A549 (cell line): ENCODE measurements around the gene MUC6.

Experiments used
- EP300 ChIP-seq, 2 experiments: fragments of >200 bp; sonication (Bioruptor Twin); formaldehyde crosslinking; IDR thresholded peaks; 2 replicates in 1 of 2; 3 replicates in 1 of 2; pipeline ENCODE4 v1.6.1; 2016 to 2017
- HDAC2 ChIP-seq: fragments of 200-600 bp; sonication (generic); IDR thresholded peaks from 2 replicates; pipeline ENCODE4 v1.6.1; 2016
- HOXB13 ChIP-seq: fragments of 250-450 bp; sonication (Bioruptor Pico); IDR thresholded peaks from 2 replicates; pipeline ENCODE4 v1.5.0; 2020; ENCODE audit warnings: low read depth, mild to moderate bottlenecking, moderate library complexity
- MAFK ChIP-seq: fragments of 450-650 bp; IDR thresholded peaks from 2 replicates; pipeline ENCODE4 v1.6.1; 2014; ENCODE audit not compliant: partially characterized antibody
- RAD21 ChIP-seq, 2 experiments: fragments of >200 bp in 1 of 2; sonication (Bioruptor Twin) in 1 of 2; formaldehyde crosslinking in 1 of 2; IDR thresholded peaks in 1 of 2; conservative IDR thresholded peaks in 1 of 2; 2 replicates in 1 of 2; 3 replicates in 1 of 2; pipeline ENCODE4 v1.6.1; 2012 to 2018; ENCODE audit warnings: inconsistent platforms in 1 of 2
- RFX5 ChIP-seq: fragments of 450-650 bp; IDR thresholded peaks from 2 replicates; pipeline ENCODE4 v1.7.1; 2014; ENCODE audit warnings: antibody characterized with exemption, mild to moderate bottlenecking, moderate library complexity
- SREBF2 ChIP-seq: fragments of 450-650 bp; IDR thresholded peaks from 2 replicates; pipeline ENCODE4 v1.6.1; 2014; ENCODE audit warnings: mild to moderate bottlenecking, moderate library complexity
- TF ChIP-seq, protein P1 (sequence below): fragments of >200 bp; sonication (Bioruptor Twin); formaldehyde crosslinking; IDR thresholded peaks from 3 replicates; pipeline ENCODE4 v1.5.1; 2016
- TF ChIP-seq, protein P2 (sequence below): fragments of 150-350 bp; IDR thresholded peaks from 2 replicates; pipeline ENCODE4 v1.6.1; 2014; ENCODE audit warnings: low read depth, mild to moderate bottlenecking, low read length

DNA sequence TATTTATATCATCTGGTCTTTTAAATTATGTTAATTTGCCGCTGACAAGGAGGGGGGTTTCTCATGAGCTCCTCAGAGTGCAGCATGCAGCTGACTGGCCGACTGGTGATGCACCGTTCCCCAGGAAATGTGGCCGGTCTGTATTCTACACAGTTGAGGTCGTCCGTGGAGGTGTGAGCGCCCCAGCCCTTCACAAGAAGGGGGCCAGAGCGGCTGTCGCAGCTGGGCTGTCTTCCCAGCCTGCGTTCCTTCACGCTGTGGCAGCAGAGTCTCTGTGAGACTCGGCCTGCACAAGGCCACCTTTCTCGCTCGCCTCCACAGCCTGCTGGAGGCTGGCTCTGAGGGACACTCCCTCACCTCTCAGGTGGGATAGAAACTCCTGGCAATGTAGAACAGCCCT is 67.7 kb downstream of the MUC6 start:
- no peak for TF ChIP-seq MAFK
- TF ChIP-seq SREBF2 = no peak
- TF ChIP-seq RAD21 (conservative IDR thresholded peaks at IDR 0.05 in 1 of 2, IDR thresholded peaks at IDR 0.05 in 1 of 2) = no peak
- TF ChIP-seq, protein P1, sequence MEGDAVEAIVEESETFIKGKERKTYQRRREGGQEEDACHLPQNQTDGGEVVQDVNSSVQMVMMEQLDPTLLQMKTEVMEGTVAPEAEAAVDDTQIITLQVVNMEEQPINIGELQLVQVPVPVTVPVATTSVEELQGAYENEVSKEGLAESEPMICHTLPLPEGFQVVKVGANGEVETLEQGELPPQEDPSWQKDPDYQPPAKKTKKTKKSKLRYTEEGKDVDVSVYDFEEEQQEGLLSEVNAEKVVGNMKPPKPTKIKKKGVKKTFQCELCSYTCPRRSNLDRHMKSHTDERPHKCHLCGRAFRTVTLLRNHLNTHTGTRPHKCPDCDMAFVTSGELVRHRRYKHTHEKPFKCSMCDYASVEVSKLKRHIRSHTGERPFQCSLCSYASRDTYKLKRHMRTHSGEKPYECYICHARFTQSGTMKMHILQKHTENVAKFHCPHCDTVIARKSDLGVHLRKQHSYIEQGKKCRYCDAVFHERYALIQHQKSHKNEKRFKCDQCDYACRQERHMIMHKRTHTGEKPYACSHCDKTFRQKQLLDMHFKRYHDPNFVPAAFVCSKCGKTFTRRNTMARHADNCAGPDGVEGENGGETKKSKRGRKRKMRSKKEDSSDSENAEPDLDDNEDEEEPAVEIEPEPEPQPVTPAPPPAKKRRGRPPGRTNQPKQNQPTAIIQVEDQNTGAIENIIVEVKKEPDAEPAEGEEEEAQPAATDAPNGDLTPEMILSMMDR = no peak
- no peak for TF ChIP-seq HDAC2
- TF ChIP-seq HOXB13 (CRISPR knock-in tag) = no peak
- TF ChIP-seq RFX5 = no peak
- TF ChIP-seq EP300 (IDR thresholded peaks at IDR 0.05) = no peak
- TF ChIP-seq, protein P2, sequence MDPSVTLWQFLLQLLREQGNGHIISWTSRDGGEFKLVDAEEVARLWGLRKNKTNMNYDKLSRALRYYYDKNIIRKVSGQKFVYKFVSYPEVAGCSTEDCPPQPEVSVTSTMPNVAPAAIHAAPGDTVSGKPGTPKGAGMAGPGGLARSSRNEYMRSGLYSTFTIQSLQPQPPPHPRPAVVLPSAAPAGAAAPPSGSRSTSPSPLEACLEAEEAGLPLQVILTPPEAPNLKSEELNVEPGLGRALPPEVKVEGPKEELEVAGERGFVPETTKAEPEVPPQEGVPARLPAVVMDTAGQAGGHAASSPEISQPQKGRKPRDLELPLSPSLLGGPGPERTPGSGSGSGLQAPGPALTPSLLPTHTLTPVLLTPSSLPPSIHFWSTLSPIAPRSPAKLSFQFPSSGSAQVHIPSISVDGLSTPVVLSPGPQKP = no peak
